Measurements from ENCODE around the gene STUM.
"Not testable (repeated sequence)": the region's sequence is repeated elsewhere in the genome, so short reads cannot be mapped to it uniquely, and the experiment has no call there.

Gene STUM

DNA sequence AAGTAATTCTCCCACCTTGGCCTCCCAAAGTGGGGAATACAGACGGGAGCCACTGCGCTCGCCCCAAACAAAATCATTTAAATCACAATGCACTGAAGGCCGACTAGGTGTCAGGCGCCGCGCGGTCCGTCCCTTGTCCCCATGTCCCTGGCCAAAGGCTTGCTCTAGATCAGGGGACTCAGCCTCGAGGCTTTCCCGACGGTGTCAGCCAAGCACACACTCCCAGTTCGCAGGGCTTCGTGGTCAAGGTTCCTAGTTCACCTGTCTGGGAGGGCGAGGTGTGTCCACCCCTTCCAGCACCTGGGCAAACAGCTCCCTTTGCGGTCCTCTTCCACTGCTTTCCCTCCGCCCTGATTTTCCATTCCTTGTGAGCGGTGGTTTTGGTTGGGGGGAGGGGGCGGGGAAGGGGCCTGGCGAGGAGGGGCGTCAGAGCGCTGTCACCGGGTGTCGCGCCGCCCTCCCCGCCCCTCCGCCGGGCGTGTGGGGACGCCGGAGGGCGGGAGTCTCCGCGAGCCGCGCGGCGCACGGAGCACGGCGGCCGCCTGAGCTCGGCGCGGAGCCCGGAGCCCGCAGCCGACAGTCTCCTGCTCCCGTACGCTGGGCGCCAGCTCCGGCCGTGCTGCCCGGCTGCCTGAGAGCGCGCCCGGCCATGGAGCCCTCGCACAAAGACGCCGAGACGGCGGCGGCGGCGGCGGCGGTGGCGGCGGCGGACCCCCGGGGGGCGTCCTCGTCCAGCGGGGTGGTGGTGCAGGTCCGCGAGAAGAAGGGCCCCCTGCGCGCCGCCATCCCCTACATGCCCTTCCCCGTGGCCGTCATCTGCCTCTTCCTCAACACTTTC lies at the start of gene STUM:
STUM (plus strand) TSS at position 509 of the 838 bp plus-strand sequence; CDS start at position 650, 141 bp downstream.
- DNase-seq (ENCODE audit: low read depth), result no peak

GRCh38 chr1:226499699-226500098 lies 48.9 kb upstream of the STUM start:
- not testable (repeated sequence) for DNase-seq (ENCODE audit: low read depth)

GRCh38 chr1:226506021-226506420 lies 42.5 kb upstream of the STUM start:
- no peak for DNase-seq (ENCODE audit: low read depth)

GRCh38 chr1:226506921-226507320 lies 41.6 kb upstream of the STUM start:
- no peak for DNase-seq (ENCODE audit: low read depth)

GRCh38 chr1:226510453-226510852 lies 38.1 kb upstream of the STUM start:
- DNase-seq (ENCODE audit: low read depth), result no peak

DNA sequence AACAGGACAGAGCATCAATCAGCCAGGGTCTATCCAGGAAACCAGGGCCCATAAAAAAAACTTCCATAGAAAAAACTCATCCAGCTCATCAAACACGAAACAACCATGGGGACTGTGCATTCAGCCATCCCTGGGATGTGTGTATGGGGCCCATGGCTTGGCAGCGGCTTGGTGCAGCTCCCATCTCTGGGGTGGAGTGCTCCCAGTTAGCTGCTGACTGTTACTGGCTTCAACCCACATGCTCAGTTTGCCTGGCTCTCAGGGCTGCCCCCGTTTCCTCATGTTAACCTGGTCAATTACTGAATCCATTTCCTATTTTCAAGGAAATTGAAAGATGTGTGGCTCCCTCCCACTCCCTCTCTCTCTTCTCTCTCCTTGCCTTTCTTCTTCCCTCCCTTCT lies 37.3 kb upstream of the STUM start:
- DNase-seq (ENCODE audit: low read depth), result no peak

DNA sequence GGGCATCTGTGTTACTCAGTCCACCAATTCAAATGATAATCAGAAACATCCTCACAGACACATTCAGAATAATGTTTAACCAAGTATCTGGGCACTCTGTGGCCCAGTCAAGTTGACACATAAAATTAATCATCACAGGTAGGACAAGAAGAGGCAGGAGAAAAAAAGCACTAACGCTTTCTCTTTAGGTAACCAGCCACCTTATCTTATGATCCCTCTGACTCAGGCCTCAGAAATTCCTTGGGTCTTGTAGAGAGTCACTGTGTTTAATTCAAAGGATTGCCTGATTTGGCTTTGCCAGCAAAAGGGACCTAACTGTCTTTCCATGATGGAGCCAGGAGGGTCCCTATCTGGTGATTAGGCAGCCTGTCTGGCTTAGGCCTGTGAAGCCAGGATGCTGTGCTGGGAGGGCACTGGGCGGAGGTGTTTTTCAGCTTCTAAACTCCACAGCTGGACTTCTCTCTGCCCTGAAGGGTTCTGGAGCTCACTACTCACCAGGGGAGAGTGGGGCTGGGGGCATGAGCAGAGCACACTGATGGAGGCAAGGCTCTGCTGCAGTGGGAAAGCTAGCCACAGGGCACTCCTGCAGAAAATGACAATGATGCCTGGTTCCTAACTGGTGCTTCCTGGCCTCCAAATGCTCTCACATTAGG lies 36.4 kb upstream of the STUM start:
- DNase-seq (ENCODE audit: low read depth), result no peak

DNA sequence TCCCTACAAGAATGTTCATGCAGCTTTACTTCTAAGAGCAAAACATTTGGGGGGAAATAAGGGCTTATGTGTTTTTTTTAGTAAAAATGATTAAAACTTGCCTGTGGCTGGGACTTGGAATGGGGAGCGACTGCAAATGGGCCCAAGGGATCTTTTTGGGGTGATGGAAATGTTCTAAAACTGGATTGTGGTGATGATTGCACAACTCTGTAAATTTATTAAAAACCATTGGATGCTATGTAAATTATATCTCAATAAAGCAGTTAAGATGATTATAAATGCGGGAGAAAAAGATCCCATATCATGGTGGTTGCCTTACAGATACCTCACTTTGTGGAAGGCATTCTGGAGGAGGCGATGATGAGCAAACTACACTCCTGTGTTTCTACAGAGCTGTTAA lies 30.2 kb upstream of the STUM start:
- no peak for DNase-seq (ENCODE audit: low read depth)

DNA sequence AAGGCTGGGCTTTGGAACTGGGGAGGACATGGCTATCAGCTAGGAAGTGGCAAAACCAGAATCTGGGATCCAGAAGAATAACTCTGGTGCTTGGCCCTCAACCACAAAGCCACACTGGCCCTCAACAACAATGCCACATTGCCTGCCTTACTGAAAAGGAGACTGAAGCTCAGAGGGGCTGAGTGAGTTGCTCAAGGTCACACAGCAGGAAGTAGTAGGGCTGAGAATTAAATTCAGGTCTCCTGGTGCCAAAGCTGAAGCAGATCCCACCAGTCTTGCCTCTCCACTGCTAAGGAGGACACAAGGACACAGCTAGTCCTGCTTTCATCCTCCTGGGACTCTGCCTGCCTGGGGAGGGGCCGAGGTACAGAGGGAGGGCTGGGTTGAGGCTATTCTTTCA lies 29.4 kb upstream of the STUM start:
- no peak for DNase-seq (ENCODE audit: low read depth)

GRCh38 chr1:226519716-226520598 lies 28.6 kb upstream of the STUM start:
- no peak for DNase-seq (ENCODE audit: low read depth)

- no peak for DNase-seq (ENCODE audit: low read depth)
Measured at GRCh38 chr1:226520640-226521355, 27.8 kb upstream of the STUM start.

DNA sequence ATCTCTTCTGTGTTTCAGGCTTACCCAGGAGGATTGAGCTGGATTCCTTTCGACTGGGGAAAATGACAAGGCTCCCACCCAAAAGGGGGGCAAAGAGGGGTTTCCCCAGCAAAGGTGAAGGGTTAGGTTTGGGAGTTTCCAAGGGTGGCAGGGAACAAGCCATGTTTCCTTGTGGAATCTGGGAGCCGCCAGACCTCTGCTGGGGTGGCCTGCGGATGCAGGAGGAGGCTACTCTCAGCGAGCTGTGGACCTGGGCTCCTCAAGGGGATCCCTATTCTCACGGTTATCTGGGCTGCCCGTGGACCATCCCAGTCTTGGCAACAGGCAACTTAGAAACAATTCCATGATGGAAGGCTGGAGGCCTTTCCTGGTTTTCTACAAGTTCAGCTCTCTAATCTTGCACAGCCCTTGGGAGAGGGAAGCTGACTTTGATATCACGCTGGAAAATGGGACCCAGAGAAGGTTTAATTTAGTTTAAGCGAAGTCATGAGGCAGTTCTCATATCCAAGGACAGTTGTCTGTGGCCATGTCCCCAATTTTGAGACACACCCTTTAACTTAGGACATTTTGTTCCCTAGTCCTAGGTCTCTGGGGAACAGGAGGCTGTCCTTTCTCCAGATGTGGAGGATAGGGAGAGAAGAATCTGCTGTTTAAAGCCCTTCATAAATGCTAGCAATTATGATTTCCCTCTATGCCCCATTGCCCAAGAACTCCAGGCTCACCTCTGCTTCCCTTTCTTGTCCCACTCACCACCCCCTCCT lies 24.7 kb upstream of the STUM start:
- DNase-seq (ENCODE audit: low read depth), result no peak

DNA sequence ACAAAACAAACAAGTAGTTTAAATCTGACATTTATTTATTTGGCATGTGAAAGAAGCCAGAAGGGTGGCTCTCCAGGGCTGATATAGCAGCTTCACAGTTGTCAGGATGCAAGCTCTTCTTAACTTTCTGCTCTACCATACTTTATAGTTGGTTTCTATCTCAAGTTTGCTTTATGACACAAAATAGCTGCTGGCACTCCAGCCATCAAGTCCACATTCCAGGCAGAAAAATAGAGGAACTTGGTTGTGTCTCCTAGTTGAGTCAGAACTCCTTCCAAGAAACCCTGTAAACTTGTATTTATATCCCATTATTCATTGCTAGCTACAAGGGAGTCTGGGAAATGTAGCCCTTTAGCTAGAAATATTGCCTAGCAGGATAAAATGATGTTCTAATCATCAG lies 24.0 kb upstream of the STUM start:
- no peak for DNase-seq (ENCODE audit: low read depth)

- DNase-seq (ENCODE audit: low read depth), result no peak
Measured at GRCh38 chr1:226525750-226526149, 22.8 kb upstream of the STUM start.

DNA sequence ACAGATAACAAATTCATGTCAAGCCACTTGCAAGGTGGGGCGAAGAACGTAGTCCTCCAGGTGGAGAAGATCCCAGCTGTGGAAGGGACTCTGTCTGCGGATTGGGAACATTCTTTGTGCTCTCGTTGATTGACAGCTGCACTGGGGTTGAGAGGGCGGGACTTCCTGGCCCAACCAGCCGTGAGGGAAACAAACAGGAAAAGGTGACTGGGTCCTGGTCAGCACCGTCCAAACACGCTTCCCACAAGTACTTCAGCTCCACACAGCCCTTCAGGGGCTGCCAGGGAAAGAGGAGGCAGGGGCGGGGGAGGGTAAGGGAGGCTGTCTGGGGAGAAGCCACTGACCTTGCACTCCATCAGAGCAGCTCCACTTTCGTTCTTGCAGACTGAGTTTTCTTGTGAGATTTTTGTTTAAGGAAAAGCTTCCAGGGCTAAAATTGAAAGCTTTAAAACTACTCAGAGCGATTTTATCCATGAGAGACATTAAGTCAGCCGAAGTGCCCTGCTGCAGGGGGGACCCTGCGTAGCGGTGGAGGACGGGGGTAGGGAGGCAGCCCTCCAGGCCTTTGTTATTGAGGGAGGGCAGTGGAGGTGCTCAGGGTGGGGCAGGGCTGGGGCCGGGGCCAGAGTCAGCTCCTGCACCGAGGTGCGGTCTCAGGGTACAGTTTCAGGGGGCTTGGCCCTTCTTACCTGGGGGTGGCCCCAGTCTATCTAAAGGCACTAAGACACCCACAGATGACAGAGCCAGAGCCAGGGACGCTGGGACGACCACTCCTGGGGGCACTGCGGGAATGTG lies 21.6 kb upstream of the STUM start:
- no peak for DNase-seq (ENCODE audit: low read depth)

DNA sequence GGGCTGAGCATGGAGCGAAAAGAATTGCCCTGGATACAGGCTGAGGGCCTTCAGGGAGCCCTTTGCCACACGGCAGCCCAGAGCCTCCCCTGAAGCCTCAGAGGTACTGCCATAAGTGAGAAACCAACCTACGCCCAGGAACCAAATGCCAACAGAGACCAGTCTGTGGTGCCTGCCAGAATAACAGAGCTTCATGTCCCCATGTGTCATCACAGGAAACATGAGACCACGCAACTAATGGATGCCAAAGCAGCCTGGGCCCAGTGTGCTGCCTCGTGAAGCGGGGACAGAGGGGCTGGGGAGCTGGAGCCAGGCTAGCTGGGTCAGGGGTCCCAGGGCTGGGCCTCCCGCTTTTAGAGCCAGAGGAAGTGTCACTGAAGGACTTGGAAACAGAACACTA lies 18.7 kb upstream of the STUM start:
- no peak for DNase-seq (ENCODE audit: low read depth)

DNA sequence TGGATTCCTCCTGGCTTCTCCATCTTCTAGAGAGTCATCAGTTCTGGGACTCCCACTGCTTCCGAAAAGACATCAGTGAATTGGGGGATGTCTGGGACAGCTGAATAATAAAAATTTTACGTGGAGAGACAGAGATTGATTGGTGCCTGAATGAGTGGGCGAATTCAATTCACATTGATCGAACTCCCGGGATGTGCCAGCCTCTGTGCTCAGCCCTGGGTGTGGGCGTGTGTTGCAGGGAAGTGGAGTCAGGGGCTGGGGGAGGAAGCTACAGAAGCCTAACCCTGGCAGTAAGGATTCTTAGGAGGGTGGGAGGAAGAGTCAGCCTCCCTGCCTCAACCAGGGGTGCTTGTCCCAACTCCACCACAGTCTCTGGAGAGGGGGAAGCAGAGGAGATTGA lies 18.0 kb upstream of the STUM start:
- DNase-seq (ENCODE audit: low read depth), result no peak

GRCh38 chr1:226531360-226532093 lies 17.0 kb upstream of the STUM start:
- no peak for DNase-seq (ENCODE audit: low read depth)

- DNase-seq (ENCODE audit: low read depth), result no peak
Measured at GRCh38 chr1:226532553-226532952, 16.0 kb upstream of the STUM start.

- DNase-seq (ENCODE audit: low read depth), result no peak
Measured at GRCh38 chr1:226533220-226533619, 15.3 kb upstream of the STUM start.
